HG03571 (cell line): ENCODE data around the gene TNIK.
"Not testable (repeated sequence)": the region's sequence is repeated elsewhere in the genome, so short reads cannot be mapped to it uniquely, and the experiment has no call there.

Experiments
- ATAC-seq: cut with Tn5 transposase; IDR thresholded peaks from one replicate; pipeline ENCODE4 v1.9.1; 2021; ENCODE audit not compliant: unreplicated experiment

TNIK gene

GRCh38 chr3:171446801-171447578, 13.2 kb downstream of the TNIK start:
- no peak for ATAC-seq

DNA sequence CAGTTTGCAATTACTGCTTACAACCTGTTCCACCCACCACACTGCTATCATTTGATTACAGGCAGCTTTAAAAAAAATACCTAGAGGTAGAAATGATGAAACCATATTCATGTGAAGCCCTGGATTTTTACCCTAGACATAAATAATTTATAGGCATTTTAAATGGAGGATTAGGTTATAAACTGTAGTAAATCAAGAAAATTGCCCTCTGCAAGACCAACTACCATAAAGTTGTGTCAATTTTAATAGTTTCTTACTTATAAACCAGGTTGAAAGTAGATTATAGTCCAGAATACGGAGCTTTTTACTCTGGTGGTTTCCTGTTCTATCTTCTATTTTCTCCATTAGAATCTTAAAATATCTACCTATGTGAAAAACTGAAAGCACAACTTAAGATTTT, 13.9 kb downstream of the TNIK start:
- no peak for ATAC-seq

GRCh38 chr3:171445620-171446204, 14.5 kb downstream of the TNIK start:
- ATAC-seq: no peak

- ATAC-seq: no peak
Observed at GRCh38 chr3:171444001-171444690, 16.1 kb downstream of the TNIK start.

- ATAC-seq: no peak
Observed at GRCh38 chr3:171443211-171443957, 16.8 kb downstream of the TNIK start.

- no peak for ATAC-seq
Observed at GRCh38 chr3:171442184-171442583, 18.0 kb downstream of the TNIK start.

GRCh38 chr3:171441381-171441780, 18.8 kb downstream of the TNIK start:
- ATAC-seq: no peak

GRCh38 chr3:171439996-171440395, 20.2 kb downstream of the TNIK start:
- ATAC-seq: no peak

- ATAC-seq: no peak
Observed at GRCh38 chr3:171437115-171437756, 23.0 kb downstream of the TNIK start.

DNA sequence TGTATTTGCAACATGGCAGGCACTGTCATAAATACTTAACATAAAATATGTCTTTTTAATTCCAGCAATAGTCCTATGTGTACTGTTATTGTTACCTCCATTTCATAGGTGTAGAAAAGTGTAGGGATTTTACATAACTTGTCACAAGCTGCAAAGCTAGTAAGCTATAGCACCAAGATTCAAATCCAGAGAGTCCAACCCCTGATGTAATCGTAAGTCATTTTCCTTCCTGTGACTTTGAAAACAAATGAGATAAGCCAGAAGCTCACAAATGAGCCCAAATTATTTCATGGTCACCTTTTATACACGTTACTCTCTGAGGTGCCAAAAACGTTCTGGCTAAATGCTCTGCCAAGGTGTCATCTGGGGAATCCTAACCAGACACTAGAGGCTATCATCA, 23.8 kb downstream of the TNIK start:
- ATAC-seq: no peak

DNA sequence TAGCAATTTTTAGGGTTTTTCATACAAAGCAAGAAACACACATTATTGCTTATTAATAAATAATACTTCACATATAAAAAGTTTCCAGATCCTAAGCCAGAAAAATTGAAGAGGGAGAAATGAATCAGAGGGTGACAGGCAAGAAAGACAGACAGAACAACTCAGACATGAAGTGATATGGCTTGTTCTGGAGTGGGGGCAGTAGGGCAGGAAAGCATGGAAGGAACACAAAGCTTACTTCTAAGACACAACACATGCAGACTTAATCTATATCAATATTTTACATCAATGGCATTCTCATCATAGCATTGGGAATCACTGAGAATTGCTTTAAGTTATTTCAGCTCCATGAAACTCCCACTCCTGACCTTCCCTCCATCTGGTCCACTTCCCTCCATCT, 24.4 kb downstream of the TNIK start:
- no peak for ATAC-seq

GRCh38 chr3:171435143-171435542, 25.1 kb downstream of the TNIK start:
- ATAC-seq: no peak

GRCh38 chr3:171432548-171432947, 27.7 kb downstream of the TNIK start:
- no peak for ATAC-seq

GRCh38 chr3:171431550-171431949, 28.7 kb downstream of the TNIK start:
- no peak for ATAC-seq

- no peak for ATAC-seq
Observed at GRCh38 chr3:171430530-171430929, 29.7 kb downstream of the TNIK start.

- ATAC-seq: no peak
Observed at GRCh38 chr3:171429635-171430034, 30.6 kb downstream of the TNIK start.

DNA sequence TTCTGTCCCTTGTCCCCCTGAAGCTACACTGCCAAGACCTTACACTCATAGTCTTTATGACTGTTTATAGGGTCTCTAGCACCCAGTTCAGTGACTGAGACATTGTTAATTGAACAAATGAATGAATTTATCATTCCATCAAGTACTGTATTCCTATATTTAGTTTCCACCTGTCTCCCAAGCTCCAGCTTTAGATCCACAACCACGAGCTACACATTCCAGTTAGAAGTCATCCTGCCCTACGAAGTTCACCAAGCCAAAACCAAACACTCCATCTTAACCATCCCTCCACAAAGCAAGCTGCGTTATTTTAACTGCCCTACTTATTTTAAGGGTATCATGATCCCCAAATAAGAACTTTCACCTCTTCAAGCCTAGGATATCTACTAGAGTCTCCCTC, 31.3 kb downstream of the TNIK start:
- ATAC-seq: peak; percentile 27

DNA sequence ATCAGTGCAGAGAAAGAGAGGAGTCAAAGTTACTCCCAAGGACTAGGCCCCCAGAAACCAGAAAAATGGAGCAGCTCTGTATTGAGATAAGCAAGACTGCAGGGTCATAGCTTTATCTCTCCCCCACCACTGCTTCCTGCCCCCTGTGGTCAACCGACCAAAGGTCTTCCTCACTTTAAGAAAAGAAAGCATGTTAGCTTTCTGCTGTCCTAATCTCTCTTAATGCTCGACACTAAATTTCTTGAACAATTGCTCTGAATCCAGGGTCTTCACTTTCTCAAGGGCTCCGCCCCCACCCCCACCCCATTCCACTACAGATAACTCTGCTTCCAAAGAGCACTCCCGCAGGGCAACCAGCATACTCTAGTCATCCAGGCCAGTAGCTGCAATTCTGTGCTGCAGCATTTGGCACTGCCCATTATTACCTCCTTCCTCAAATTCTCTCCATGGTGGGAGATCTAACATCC, 31.9 kb downstream of the TNIK start:
- peak; percentile 78 for ATAC-seq

DNA sequence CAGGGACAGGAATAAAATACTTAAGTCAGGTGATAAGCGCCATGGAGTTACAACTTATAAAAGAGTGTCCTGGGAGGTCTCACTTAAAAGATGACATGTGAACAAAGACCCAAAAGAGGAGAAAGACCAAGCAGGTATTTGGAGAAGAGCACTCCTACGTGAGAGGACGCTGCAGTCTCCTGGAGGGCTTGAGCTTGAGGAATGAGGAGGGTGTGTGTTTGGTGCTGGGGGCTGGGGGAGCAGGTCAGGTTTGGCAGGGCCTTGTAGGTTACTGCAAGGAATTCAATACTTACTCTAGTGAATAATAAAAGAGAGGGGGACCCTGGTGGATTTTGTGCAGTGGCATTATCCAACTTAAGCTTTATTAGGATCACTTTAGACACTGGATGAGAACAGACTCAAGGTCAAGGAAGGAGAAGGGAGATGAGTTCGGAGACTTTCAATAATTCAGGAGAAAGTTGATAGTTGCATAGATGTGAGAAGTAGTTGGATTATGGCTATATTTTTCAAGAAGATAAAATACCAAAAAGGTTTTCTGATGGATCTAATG, 32.4 kb downstream of the TNIK start:
- no peak for ATAC-seq

DNA sequence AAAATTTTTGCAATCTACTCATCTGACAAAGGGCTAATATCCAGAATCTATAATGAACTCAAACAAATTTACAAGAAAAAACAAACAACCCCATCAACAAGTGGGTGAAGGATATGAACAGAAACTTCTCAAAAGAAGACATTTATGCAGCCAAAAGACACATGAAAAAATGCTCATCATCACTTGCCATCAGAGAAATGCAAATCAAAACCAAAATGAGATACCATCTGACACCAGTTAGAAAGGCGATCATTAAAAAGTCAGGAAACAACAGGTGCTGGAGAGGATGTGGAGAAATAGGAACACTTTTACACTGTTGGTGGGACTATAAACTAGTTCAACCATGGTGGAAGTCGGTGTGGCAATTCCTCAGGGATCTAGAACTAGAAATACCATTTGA, 36.1 kb downstream of the TNIK start:
- not testable (repeated sequence) for ATAC-seq

GRCh38 chr3:171422855-171423254, 37.4 kb downstream of the TNIK start:
- ATAC-seq: not testable (repeated sequence)
